DMS153 treated with DMSO at 0.1 percent for 48 hours (cell line): Measurements from ENCODE around the gene TMEM97.
A peak's percentile ranks its signal among the peaks of the same experiment; 100 is the strongest.

Experiments
- DNase-seq: peaks from one replicate; lab custom pipeline; 2025; ENCODE audit not compliant: unreplicated experiment; lab: John Stamatoyannopoulos, UW

TMEM97 gene

DNA sequence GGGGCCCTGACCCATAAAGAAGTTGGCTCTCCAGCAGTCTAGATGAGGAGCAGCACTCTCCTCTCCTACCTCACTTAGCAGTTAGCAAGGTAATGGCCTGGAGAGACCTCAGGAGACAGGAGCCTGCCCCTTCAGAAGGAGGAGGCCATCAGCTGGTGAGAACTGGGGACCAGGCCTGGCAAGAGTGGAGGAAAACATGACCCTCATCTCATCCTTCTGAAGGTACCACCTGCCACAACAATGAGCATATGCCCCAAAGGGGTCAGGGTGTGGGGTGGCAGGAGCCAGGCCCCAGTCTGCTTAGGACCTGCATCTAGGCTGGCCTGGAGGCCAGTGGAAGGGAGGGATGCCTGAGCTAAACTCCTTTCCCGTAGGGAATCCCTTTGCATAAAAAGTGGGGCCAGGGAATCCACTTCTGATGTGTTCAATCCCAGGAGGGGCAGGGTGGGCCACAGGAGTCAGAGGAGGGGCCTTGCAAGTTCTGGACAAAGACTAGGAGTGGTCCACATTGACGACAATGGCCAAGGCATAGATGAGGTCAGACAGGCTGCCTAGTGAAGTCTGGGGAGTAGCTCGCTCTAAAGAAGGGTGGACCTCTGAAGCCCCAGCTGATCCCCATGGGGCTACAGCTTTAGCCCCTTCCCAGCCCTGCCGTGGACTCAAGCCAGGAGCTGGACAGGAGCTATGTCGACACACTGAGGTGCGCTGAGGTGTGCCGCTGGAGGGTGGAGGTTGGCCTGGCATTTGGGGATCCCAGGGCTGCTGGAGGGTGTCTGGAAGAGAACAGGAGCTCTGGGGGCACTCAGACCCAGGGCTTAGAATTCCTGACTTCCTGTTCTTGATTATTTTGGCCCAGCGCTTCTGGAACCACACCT is 45.0 kb downstream of the TMEM97 start:
- DNase-seq = no peak

DNA sequence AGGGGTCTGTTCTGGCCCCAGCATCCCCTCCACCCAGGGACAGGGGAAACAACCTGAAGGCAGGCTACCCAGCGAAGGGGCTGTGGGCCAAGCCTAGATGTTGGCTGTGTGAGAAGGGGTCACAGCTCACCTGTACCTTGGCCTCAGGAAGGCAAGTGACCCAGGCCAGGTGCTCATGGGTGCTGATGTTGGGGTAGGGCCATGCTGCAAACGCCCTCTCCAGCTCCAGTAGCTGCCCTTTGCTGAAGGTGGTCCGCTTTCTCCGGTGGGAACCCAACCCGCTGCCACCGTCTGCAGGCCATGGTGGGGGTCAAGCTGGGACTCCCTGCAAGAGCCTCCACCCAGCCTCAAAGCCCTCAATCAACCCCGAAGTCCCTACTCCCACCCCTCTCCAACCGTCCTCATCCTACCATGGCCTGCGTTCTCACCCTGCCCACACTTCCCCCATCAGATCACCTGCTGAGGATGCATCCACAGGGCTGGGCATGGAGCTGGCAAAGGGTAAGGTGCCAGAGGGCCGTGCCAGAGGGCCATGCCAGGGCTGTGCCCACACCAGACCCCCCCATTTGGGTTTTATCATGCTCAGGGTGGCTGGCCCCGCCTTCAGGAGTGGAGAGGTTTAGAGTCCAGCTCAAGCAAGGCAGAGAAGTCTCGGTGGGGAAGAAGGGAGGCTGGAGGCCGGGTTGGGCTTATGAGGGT is 45.8 kb downstream of the TMEM97 start, which contains the start of gene SEBOX:
SEBOX (minus strand) TSS at position 535 of the 699 bp plus-strand sequence; CDS start at position 487, 48 bp downstream.
- DNase-seq = no peak

DNA sequence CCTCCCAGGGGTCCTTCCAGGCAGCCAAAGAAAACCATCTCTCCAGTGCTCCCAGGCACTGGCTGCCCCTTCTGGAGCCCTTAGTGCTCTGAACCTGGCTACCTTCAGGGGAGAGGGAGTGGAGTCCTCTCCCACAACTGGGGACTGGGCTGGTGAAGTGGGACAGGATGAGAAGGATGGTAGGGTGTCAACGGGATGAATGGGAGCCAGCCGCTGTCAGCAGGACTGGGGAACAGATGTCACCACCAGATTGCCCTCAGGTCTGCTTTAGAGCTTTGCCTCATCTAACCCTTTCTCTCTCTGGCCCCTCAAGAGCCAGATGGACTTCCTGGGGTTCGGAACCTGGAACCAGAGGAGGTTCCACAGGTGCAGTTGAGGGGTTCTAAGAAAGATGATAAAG is 46.5 kb downstream of the TMEM97 start:
- no peak for DNase-seq

DNA sequence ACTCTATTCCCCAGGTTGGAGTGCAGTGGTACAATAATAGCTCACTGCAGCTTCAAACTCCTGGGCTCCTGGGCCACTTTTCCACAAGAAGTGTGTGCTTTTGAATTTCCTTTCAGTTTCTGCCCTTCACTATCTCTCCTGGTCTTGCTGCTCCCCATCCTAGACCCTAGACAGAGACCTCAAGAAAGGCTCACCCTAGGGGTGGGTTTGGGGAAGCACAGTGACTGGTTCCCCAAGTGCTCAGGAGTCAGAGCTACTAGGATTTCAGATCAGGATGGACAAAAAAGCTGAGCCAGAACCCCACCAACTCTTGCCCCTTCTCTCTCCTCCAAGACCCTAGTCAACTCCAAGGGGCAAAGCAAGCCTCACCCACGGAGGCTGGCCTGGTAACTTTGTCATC is 47.6 kb downstream of the TMEM97 start:
- DNase-seq = no peak

DNA sequence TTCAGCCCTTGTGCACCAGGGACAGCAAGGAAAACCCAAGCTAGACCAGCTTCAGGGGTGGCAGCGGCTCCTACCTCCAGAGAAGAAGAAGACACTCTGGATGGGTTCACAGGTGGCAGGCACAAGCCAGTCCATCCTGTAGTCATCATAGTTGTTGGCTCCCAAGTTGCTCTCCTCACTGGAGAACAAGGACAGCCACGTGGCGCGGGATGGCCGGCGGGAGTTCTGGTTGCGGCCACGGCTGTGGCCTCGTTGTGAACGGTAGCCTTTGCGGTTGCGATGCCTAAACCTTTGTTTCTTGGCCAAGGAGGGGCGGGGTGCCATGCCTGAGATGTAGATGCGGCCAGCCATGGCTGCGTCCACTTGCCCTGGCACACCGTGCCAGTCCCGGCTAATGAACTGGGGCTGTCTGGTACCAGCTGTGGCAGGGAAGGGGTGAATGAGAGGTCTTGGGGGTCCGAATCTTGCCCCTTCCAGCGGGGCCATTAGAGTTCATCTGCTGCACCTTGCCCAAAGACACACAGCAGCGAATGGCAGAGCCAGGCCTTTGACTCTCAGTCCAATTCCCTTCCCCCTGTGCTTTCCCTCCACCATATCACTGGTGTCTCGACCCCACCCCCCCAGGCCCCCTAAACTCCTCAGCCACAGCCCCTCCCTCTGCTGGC is 48.8 kb downstream of the TMEM97 start:
- DNase-seq = no peak

DNA sequence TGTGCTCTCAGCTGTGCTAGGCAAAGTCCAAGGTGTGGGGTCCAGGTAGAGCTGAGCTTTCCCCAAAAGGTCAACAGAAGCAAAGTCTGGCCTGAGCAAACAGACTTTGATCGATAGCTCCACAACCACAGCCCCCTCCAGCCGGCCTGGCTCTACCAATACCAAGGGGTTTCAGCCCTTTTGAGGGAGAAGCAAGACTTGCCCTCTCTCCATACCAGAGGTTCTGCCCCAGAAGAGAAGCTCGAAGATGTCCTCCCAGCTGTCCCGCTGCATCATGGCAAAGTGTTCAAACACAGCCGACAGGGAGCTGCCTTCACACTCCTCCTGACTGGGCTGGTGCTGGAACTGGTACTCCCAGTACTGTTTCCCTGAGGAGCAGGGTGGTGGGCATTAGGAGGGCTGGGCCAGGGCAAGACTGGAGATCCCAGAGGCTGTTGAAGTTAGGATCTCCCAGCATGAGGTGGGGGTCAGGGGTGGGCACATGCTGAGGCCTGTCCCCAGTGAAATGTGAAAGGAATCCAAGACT is 49.4 kb downstream of the TMEM97 start:
- no peak for DNase-seq

DNA sequence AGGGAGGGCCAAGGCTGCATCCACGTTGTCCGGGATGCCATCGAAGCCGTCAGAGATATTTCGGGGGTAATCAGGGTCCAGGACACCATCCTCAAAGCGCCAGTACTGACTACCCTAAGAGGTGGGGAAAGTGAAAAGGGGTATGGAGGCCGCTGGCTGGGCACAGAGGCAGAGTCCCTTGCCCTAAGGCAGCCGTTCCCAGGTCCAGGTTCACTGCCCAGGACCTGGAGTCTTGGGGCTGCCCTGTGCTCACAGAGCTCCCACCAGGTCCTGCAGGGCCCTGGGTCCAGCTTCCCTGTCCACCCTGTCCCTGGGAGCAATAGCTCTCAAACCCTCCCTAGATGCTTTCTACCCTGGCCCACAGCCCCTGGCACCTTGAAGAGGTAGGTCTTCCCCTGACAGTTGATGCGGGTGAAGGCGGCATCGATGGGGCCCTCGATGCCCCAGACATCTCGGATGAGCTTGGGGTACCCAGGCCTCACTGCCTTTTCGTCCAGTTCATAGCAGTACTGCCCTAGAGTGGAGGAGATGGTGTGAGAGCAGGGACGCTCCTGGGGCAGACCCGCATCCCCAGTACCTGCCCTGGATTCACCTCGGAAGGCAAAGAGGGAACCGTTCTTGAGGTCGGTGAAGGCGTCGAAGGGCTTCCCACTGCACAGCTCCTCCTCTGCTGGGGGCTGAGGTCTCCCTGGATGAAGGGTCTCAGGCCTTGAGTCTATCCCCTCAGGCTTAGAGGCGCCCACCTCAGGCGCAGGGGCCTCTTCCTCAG is 50.1 kb downstream of the TMEM97 start:
- DNase-seq = no peak

DNA sequence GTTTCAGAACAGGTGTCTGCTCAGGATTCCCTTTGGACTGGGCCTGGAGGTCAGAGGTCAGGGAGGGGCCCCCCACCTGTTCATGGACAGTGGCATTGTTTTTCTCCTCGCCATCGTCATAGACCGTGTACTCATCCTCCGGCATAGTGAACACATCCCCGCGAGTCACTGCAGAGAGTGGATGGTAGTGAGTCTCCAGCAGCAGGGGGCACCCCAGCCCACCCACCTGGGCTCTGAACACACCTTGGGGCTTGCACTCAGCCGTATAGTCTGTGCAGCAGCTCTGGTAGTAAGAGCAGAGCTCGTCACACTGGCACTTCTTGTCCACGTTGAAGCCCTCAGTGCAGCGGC is 50.7 kb downstream of the TMEM97 start:
- DNase-seq = no peak

DNA sequence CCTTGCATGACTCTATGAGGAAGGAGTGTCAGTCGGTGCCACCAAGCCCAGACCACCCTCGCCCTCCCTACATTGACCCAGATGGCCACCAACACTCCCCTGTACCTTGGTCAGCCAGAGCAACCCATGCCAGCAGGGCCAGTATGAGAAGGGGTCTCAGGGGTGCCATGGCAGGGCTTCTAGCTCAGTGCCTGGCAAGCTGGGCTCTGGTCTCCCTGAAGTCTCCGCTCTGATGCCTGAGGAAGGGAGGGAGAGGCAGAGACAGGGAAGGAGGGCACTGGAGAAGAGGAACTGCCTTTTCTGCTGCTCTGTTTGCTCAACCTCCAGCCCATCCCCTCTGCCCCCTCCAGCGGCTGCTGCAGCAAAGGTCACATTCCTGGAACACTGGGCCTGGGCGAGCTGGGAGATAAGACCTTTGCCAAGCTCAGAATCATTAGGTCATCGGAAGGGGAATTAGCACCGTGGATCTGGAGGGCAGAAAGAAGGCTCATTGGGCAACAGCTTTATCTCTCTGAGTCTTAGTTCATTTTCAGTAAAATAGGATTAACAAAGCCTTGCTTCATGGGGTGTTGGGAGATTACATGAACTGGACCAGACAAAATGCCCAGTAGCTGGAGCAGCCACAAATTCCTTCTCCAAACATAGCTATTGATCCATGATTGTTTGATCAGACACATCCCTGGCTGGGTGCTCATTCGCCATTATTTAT is 51.2 kb downstream of the TMEM97 start, which contains the start of gene VTN:
VTN (minus strand) TSS at position 273 of the 709 bp plus-strand sequence; CDS start at position 169, 104 bp downstream.
- no peak for DNase-seq

DNA sequence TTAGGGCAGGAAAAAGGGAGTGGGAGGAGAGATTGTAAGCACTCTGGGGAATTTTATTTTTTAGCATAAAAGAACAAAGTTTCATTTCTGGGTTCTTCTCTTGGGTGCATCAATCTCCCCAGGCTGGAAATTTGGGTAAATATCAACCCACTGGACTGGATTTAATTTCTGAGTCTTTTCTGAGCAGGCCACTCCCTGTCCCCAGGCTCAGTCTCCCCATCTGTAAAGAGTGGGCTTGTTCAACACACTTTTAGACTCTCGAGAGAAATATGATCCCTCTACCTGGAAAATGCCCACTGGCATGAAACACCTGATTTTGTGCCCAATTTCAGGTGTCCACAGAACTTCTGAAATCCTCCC is 51.7 kb downstream of the TMEM97 start:
- no peak for DNase-seq

DNA sequence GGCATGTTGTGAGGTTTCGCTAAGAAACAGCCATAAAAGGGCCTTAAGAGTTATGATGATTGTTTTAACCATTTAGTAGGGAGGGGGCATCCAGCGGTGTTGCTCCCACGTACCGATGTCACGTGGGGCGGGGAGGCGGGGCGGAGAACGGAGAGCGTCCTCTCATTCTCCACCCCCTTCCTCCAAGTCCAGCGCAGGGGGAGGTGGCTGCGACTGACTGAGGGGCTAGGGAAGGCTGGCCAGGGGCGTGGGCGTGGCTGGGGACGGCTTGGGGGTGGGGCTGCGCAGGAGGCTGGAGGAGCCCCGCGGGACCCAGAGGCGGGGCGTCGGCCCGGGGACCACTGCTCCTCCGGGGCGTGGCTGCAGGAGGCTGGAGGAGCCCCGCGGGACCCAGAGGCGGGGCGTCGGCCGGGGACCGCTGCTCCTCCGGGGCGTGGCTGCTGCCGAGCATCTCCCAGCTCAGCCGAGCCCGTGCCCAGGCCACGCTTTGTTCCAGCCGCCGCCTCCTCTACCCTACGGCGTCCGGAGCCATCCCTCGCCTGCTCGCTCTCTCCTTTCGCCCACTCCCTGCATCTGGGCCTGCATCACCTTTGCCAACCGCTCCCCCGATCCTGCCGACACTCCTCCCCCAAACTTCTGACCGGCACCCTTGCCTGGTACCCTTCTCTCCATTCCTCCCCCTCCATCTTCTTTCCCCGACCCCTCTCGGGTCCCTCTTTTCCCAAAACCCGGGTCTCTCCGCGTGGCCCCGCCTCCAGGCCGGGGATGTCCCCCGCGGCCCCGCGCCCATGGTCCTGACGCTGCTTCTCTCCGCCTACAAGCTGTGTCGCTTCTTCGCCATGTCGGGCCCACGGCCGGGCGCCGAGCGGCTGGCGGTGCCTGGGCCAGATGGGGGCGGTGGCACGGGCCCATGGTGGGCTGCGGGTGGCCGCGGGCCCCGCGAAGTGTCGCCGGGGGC is 52.5 kb downstream of the TMEM97 start, which contains the start of gene SARM1:
SARM1 (plus strand) TSS at position 450 of the 958 bp plus-strand sequence; CDS start at position 789, 339 bp downstream.
- DNase-seq = peak; percentile 78

DNA sequence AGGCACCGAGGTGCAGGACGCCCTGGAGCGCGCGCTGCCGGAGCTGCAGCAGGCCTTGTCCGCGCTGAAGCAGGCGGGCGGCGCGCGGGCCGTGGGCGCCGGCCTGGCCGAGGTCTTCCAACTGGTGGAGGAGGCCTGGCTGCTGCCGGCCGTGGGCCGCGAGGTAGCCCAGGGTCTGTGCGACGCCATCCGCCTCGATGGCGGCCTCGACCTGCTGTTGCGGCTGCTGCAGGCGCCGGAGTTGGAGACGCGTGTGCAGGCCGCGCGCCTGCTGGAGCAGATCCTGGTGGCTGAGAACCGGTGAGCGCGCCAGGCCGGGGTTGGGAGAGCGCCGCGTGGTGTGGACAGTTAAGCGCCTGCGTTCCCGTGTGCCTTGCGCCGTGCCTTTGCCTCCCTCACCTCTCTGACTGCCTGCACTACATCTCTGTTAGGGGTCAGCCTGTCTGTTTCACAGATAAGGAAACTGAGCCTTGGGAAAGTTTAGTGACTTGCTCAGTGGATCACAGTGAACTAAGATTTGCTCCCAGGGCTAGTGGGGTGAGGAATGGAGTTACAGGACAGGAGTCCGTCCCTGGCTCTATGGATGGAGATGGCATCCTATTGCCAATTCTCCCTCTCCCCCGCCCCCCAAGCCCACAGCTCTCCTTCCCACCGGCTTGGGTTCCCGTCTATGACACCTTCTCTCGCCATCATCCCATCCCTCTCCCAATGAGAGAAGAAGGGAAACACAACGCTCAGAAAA is 53.4 kb downstream of the TMEM97 start:
- DNase-seq = no peak

DNA sequence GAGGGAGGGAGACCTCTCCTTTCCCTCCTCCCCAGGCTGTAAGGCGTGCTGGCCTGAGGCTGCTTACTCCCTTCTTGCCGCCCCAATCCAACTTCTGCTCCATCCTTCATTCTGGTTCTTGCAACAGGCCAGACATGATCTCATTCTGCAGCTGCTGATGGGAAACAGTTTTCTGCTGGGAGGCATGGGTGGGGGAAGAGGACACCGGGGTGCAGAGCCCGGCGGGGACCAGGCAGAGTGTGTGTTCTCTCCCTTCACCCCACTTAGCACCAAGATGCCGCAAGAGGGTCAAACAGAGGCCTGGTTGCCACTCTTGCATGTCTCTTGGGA is 53.9 kb downstream of the TMEM97 start:
- DNase-seq = no peak
